Esophagus squamous epithelium (tissue), 5 donors: ENCODE results near the gene CEP120. TPM values are rescaled to one million over a fixed set of nuclear protein-coding genes. Genes with fewer than 3 reads are reported as not detected.

Experiments used
- DNase-seq: peaks from one replicate; lab custom pipeline; 2025; lab: John Stamatoyannopoulos, UW
- H3K27ac ChIP-seq, 4 donors: fragments of 200-600 bp; sonication (generic); one replicate each; pipeline ENCODE4 v1.5.1; 2016 to 2019; ENCODE audit warnings: mild to moderate bottlenecking in 1 of 4
- H3K27me3 ChIP-seq, 4 donors: fragments of 200-600 bp; sonication (generic); 1 replicate in 3 of 4; 2 replicates in 1 of 4; pipeline versions ENCODE4 v1.5.1 to v1.6.0; 2017 to 2021; ENCODE audit warnings: antibody characterized with exemption in 1 of 4
- H3K36me3 ChIP-seq, 3 donors: fragments of 200-600 bp; sonication (generic); one replicate each; pipeline ENCODE4 v1.5.1; 2016 to 2019
- H3K4me1 ChIP-seq, 3 donors: fragments of 200-600 bp; sonication (generic); one replicate each; pipeline ENCODE4 v1.5.1; 2017 to 2019
- H3K4me3 ChIP-seq, 4 donors: fragments of 200-600 bp; sonication (generic); 1 replicate in 3 of 4; 2 replicates in 1 of 4; pipeline ENCODE4 v1.5.1; 2016 to 2019; ENCODE audit warnings: mild to moderate bottlenecking in 2 of 4, moderate library complexity in 1 of 4
- H3K9me3 ChIP-seq, 3 donors: fragments of 200-600 bp; sonication (generic); one replicate each; pipeline ENCODE4 v1.5.1; 2016 to 2019
- CTCF ChIP-seq, 6 experiments: fragments of 450-650 bp in 4 of 6; fragments of 200-600 bp in 2 of 6; sonication (generic) in 2 of 6; IDR thresholded peaks; one replicate each; pipeline ENCODE4 v1.5.1; 2016 to 2019; ENCODE audit warnings: antibody characterized with exemption in 6 of 6, mild to moderate bottlenecking in 4 of 6, moderate library complexity in 4 of 6
- POLR2A ChIP-seq, 4 donors: fragments of 450-650 bp; IDR thresholded peaks; one replicate each; pipeline ENCODE4 v1.6.1; 2017; ENCODE audit warnings: antibody characterized with exemption in 4 of 4, mild to moderate bottlenecking in 4 of 4, moderate library complexity in 3 of 4
- WGBS, 2 donors: methylation state at CpG; one replicate each; pipeline ENCODE4 v1.1.5; 2018; 5-methylcytosine and 5-hydroxymethylcytosine counted together
- intact Hi-C: fragments of 100-400 bp; cut with DNase I; formaldehyde crosslinking; loops from one replicate; pipeline ENCODE4 v1.15.0; 2022
- total RNA-seq, 4 donors: library from RNA; depleted of rRNA; stranded (reverse); fragments of >200 nt; gene quantifications; one replicate each; pipeline ENCODE4 v1.1.0, GENCODE V29; 2016
- donor health status: DM: yes; HTN: yes; CAD: no.

CEP120 gene
- total RNA-seq, 4 donors from 2014 or later = 7.9 to 12.6 (median 10.1) TPM

GRCh38 chr5:123448017-123448617, 24.9 kb upstream of the CEP120 start:
- WGBS, 2 donors = 51 to 56% methylated on average over 3 of the region's 3 CpGs
- no peaks in the 10 kb centered on the region for H3K27me3 ChIP-seq
- no peaks in the 10 kb centered on the region for H3K9me3 ChIP-seq
- no peak for DNase-seq
- no peak overlapping the region for H3K27ac ChIP-seq
- H3K36me3 ChIP-seq = no peaks in the 10 kb centered on the region
- H3K4me3 ChIP-seq = no peak overlapping the region
- TF ChIP-seq CTCF (IDR thresholded peaks at IDR 0.05) (no peak), POLR2A (IDR thresholded peaks at IDR 0.05) (no peak)
- H3K4me1 ChIP-seq = peaks cover 0 to 33% (median 13%) of the 10 kb centered on the region in 3 donors
- intact Hi-C loops = no loop called here

GRCh38 chr5:123444016-123444415, 20.8 kb upstream of the CEP120 start:
- 48 to 51% methylated on average over 3 of the region's 3 CpGs for WGBS, 2 donors
- Histone ChIP-seq H3K36me3 (no peaks in the 10 kb centered on the region), H3K27ac (no peak overlapping the region), H3K4me1 (peaks cover 0 to 16% (median 5%) of the 10 kb centered on the region in 3 donors), H3K27me3 (no peaks in the 10 kb centered on the region), H3K4me3 (no peak overlapping the region), H3K9me3 (no peaks in the 10 kb centered on the region)
- DNase-seq = no peak
- intact Hi-C loops = no loop called here
- TF ChIP-seq POLR2A (IDR thresholded peaks at IDR 0.05) (no peak), CTCF (IDR thresholded peaks at IDR 0.05) (no peak)

GRCh38 chr5:123441408-123441807, 18.2 kb upstream of the CEP120 start:
- Histone ChIP-seq H3K27me3 (no peaks in the 10 kb centered on the region), H3K9me3 (no peaks in the 10 kb centered on the region), H3K27ac (no peak overlapping the region), H3K4me1 (peaks cover 0 to 16% (median 0%) of the 10 kb centered on the region in 3 donors), H3K36me3 (no peaks in the 10 kb centered on the region), H3K4me3 (no peak overlapping the region)
- TF ChIP-seq CTCF (IDR thresholded peaks at IDR 0.05) = no peak
- no peak for TF ChIP-seq POLR2A (IDR thresholded peaks at IDR 0.05)
- 85 to 93% methylated on average over 1 of the region's 1 CpG for WGBS, 2 donors
- intact Hi-C loops = no loop called here
- DNase-seq = no peak

GRCh38 chr5:123440456-123441181, 17.4 kb upstream of the CEP120 start:
- Histone ChIP-seq H3K27ac (no peak overlapping the region), H3K4me3 (no peak overlapping the region), H3K27me3 (no peaks in the 10 kb centered on the region), H3K4me1 (peaks cover 0 to 16% (median 0%) of the 10 kb centered on the region in 3 donors), H3K36me3 (no peaks in the 10 kb centered on the region), H3K9me3 (no peaks in the 10 kb centered on the region)
- intact Hi-C loops = no loop called here
- TF ChIP-seq CTCF (IDR thresholded peaks at IDR 0.05) = no peak
- WGBS, 2 donors = 100% methylated on average over 1 of the region's 1 CpG
- no peak for DNase-seq

- H3K4me1 ChIP-seq = peaks cover 0 to 11% (median 0%) of the 10 kb centered on the region in 3 donors
- intact Hi-C loops = no loop called here
- TF ChIP-seq POLR2A (IDR thresholded peaks at IDR 0.05) = no peak
- TF ChIP-seq CTCF (IDR thresholded peaks at IDR 0.05) = no peak
- DNase-seq = no peak
- 88 to 90% methylated on average over 5 of the region's 5 CpGs for WGBS, 2 donors
- H3K27ac ChIP-seq = no peak overlapping the region
- no peak overlapping the region for H3K4me3 ChIP-seq
- H3K36me3 ChIP-seq = no peaks in the 10 kb centered on the region
- no peaks in the 10 kb centered on the region for H3K27me3 ChIP-seq
- H3K9me3 ChIP-seq = no peaks in the 10 kb centered on the region
Measured at GRCh38 chr5:123439709-123440108, 16.5 kb upstream of the CEP120 start.
